HL-60/S4 treated with retinoic acid at 250 ng/mL for 4 days and 3 days (cell line): ENCODE measurements around the gene KRT81.
"Not testable (repeated sequence)": the region's sequence is repeated elsewhere in the genome, so short reads cannot be mapped to it uniquely, and the experiment has no call there.

Source experiments
- in situ Hi-C: fragments of 300-500 bp; cut with MboI; formaldehyde crosslinking; loops from 2 replicates; pipeline ENCODE4 v1.7.0; 2022; ENCODE audit warnings: low sequenced_read_pairs

KRT81 gene

DNA sequence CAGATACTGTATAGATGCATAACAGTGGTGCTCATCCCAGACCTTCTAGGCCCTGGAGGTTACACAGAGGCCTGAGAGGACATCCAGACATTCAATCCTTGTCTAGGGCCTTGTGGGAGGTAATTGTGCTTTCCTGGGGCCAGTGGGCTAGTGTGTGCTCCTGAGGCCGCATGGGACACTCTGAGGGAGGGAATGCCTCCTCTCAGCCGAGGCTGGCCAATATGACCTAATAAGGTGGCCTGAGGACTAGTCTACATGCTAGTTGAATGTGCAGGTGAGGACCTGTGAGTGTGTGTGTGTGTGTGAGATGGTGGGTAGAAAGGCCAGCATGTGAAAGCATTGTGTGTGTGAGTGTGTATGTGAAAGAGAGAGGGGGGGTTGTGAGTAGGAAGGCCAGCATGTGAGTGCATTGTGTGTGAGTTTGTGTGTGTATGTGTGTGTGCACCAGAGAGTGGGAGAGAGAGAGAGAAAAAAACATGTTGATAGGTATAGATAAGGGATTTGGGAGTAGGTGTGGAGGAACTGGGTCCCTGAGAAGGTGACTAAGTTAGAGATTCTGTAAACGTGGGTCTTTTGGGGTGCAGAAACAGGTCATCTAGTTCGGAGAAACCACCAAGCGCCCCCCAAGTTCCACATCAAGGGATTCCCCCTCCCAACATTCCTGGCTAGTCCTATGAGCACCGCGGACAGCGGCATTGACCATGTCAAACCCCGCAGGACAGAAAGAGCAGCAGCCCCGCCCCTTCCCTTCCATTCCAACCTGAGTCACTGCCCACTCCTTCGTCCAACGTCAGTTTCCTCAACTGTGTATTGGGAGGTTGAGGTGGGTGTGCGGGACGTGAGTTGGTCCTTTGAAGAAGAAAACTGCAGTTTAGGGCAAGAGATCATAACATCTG lies 9.7 kb upstream of the KRT81 start:
- in situ Hi-C loops = no loop called here

- in situ Hi-C loops = no loop called here
These were observed 7.4 kb upstream of the KRT81 start for GRCh38 chr12:52298677-52299190.

GRCh38 chr12:52296572-52297215 lies 5.4 kb upstream of the KRT81 start:
- in situ Hi-C loops = no loop called here

DNA sequence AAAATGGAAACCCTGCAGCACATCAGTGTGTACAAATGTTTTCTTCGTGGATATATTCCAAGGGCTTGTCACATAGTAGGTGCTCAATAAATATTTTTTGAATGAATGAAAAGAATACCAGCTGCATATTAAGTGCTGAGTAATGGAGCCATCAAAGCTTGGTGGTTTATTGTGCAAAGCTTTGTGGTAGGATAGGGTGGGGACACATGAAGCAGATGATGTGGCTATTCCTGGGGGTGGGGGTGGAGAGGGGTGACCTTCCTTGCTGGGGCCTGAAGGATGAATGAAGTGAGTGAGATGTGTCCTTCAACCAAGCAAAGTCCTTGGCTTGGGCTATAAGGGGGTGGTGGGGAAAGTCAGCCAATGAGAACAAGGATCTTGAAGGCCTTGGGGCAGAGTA lies 4.3 kb upstream of the KRT81 start:
- in situ Hi-C loops = no loop called here

DNA sequence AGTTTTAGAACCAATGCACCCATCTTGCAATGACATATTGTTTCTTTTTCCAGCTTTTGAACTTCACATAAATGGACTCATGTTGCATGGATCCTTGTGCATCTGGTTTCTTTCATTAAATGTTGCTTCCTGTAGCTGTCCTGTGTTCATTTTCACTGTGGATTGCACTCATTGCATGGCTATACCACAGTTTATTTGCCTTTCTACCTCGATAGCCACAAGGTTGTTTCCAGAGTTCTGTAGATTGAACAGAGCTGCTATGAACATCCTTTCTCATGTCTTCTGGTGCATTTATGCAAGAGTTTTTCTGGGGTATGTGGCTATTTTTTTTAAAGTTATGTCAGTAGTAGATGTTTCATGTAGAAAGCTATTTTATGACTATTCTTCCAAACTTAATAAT lies 3.5 kb upstream of the KRT81 start:
- in situ Hi-C loops = no loop called here

GRCh38 chr12:52293926-52294325 lies 2.6 kb upstream of the KRT81 start:
- in situ Hi-C loops = no loop called here

- in situ Hi-C loops = not testable (repeated sequence)
These were observed 725 bp downstream of the KRT81 start for GRCh38 chr12:52290483-52291134.

GRCh38 chr12:52287816-52288805 lies 3.2 kb downstream of the KRT81 start:
- in situ Hi-C loops = not testable (repeated sequence)

- in situ Hi-C loops = not testable (repeated sequence)
These were observed 4.2 kb downstream of the KRT81 start for GRCh38 chr12:52286857-52287785.

GRCh38 chr12:52285851-52286530 lies 5.3 kb downstream of the KRT81 start:
- in situ Hi-C loops = no loop called here

DNA sequence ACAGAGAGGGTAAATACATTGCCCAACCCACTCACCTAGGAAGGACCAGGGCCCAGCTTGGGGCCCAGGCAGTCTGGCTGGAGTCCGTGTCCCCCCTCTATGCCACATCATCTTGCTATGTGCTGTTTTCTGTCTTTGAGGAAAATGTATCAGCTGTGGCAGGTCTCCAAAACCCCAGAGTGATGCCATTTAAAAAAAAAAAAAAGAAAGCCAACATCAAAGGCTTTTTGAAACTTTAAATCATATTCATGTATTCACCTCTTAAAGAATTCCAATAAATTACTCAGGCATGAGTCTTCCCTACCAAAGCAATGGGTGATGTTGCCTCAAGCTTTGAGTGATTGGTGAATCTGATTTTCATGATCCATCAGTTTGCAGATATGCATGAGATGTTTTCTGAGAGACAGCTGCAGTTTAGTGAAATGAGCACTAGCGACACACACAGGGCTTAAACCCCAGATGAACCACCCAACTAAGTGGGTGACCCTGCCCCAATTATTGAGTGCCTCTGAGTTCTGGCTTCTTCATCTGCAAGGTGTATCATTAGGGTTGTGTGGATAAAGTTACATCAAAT lies 6.1 kb downstream of the KRT81 start:
- in situ Hi-C loops = no loop called here

- in situ Hi-C loops = no loop called here
These were observed 6.7 kb downstream of the KRT81 start for GRCh38 chr12:52284562-52285171.

DNA sequence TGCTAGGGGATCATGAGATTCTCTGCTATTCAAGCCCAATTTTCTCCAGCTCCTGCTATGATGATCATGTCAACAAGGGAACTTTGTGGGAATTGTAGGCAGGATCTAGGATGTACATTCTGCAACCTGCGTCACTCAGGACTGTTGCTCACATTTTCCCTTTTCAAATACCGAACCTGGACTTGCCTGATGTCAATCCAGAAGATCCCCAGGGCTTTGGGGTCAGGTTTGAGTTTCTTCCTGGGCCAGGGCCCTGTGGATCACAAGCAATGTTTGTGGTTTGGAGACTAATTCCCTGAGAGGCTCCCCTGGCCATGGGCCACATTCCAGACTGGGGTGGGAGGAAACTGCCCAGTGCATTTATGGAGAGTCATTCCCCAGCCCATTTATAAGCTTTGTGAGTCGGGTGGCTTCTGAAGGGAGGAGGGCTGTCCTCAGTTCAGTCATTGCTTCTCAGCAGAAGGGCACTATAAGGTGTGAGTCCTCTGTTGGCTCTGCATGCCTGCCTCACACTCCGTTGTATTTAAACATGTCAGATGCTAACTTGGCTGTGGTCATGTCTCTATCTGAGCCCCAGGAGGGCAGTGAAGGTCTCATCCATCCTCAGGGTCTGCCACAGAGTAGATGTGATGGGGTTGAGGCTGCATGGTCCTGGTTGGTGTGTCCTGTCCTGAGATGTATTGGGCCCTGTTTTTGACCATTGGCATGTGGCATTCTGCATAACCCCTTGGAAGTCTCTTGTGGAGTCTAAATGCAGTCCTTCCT lies 10.4 kb downstream of the KRT81 start:
- in situ Hi-C loops = no loop called here

- in situ Hi-C loops = no loop called here
These were observed 11.0 kb downstream of the KRT81 start for GRCh38 chr12:52280319-52280795.

DNA sequence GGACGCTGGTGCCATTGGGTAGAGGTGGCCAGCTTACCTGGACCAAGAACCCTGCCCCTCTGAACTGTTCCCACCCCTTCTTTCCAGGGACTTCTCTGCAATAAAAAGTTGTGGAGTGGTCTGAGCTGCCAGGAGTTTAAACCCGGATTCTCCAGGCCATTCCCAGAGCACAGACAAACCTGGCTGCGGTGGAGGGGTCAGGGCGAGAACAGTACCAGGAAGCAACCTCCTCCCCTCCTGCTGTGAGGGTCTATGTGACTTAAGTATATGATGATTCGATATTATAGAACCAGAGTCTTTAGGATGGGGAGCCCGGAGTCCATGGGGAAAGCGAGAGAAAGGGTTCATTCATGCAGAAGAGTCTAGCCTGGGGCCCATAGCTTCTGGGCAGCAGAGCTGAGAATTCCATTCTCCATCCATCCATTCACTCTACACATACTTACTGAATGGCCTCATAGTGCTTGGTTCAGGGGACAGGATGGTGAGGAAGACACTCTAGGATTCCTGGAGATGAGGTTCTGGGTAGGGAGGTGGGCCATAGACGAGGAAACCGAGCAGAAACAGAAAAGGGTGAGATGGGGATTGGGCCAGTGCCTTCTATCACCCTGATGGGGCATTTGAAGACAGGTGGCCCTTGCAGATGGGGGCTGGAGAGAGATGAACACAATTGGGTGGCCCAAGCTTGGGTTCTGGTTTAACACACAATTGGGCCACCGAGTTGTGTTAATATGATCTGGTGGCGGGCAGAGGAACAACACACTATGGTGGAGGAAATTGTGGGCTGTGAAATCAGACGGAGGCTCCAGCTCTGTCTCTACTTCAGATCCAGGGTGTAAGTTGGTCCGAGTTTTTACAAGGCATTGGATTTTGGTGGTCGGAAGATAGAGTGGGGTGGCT lies 11.7 kb downstream of the KRT81 start:
- in situ Hi-C loops = no loop called here
